ENCODE results near the gene RANBP9. TPM values are rescaled to one million over a fixed set of nuclear protein-coding genes. Genes with fewer than 3 reads are reported as not detected.

Gene RANBP9
- total RNA-seq, 1 donor from 2014 or later, result 44.8 TPM

GRCh38 chr6:13660273-13660672, 51.4 kb downstream of the RANBP9 start:
- Histone ChIP-seq H3K27me3 (no peaks in the 10 kb centered on the region), H3K27ac (no peak overlapping the region), H3K4me2 (no peak overlapping the region), H3K36me3 (no peaks in the 10 kb centered on the region), H3K4me1 (peaks cover 7% of the 10 kb centered on the region), H4K20me1 (ENCODE audit: low read depth) (peaks cover 7% of the 10 kb centered on the region), H3K79me2 (ENCODE audit: low read depth) (peaks cover 88% of the 10 kb centered on the region), H3K4me3 (no peak overlapping the region), H2AFZ (replicated peaks) (no peak overlapping the region), H3K9ac (no peak overlapping the region), H3F3A (ENCODE audit: low read depth) (no peaks in the 10 kb centered on the region), H3K9me3 (ENCODE audit: low read depth) (no peaks in the 10 kb centered on the region)
- no peaks in the 10 kb centered on the region for H3K27me3 Mint-ChIP-seq (ENCODE audit: insufficient read depth, low read depth)
- H3K4me3 Mint-ChIP-seq, result no peak overlapping the region
- DNase-seq (ENCODE audit: low spot score), result no peak
- no peak for TF ChIP-seq CTCF (IDR thresholded peaks at IDR 0.05)
- TF ChIP-seq EZH2 (IDR thresholded peaks at IDR 0.05), result no peak
- TF ChIP-seq EZH2phosphoT487 (IDR thresholded peaks at IDR 0.05), result no peak
- peaks cover 10% of the 10 kb centered on the region for H3K36me3 Mint-ChIP-seq
- H3K4me1 Mint-ChIP-seq, result no peaks in the 10 kb centered on the region
- H3K27ac Mint-ChIP-seq, result no peak overlapping the region
- H3K9me3 Mint-ChIP-seq, result peaks cover 17% of the 10 kb centered on the region

DNA sequence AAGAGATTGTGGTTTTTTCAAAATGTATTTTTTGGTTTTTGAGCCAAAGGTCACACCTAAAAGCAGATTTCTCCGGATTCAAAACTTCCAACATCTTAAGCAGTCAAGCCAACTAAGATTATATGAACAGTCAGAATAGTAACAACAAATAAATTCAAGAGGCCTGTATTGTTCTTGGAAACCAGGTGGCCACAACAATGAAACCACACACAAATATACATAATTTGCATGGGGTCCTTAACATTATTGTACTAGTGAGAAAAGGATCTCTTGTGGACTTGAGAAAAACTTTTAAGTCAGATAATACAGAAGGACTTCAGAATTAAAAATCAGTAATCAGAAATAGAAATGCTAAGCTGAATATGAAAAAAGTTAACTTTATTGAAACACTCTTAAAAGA, 55.9 kb downstream of the RANBP9 start:
- no peak overlapping the region for H3K27ac ChIP-seq
- TF ChIP-seq CTCF (IDR thresholded peaks at IDR 0.05) (no peak), EZH2 (IDR thresholded peaks at IDR 0.05) (no peak), EZH2phosphoT487 (IDR thresholded peaks at IDR 0.05) (no peak)
- no peak overlapping the region for H3K4me3 ChIP-seq
- no peak overlapping the region for H3K9ac ChIP-seq
- no peaks in the 10 kb centered on the region for H3K36me3 ChIP-seq
- H3K4me1 ChIP-seq, result no peaks in the 10 kb centered on the region
- no peak overlapping the region for H3K4me2 ChIP-seq
- peaks cover 42% of the 10 kb centered on the region for H3K79me2 ChIP-seq (ENCODE audit: low read depth)
- H2AFZ ChIP-seq (replicated peaks), result no peak overlapping the region
- H3F3A ChIP-seq (ENCODE audit: low read depth), result no peaks in the 10 kb centered on the region
- Mint-ChIP-seq H3K4me3 (no peak overlapping the region), H3K27me3 (ENCODE audit: insufficient read depth, low read depth) (peaks cover 2% of the 10 kb centered on the region), H3K9me3 (no peaks in the 10 kb centered on the region), H3K27ac (no peak overlapping the region), H3K4me1 (no peaks in the 10 kb centered on the region), H3K36me3 (peaks cover 4% of the 10 kb centered on the region)
- H3K9me3 ChIP-seq (ENCODE audit: low read depth), result no peaks in the 10 kb centered on the region
- DNase-seq (ENCODE audit: low spot score), result no peak
- H3K27me3 ChIP-seq, result no peaks in the 10 kb centered on the region
- H4K20me1 ChIP-seq (ENCODE audit: low read depth), result peaks cover 2% of the 10 kb centered on the region

DNA sequence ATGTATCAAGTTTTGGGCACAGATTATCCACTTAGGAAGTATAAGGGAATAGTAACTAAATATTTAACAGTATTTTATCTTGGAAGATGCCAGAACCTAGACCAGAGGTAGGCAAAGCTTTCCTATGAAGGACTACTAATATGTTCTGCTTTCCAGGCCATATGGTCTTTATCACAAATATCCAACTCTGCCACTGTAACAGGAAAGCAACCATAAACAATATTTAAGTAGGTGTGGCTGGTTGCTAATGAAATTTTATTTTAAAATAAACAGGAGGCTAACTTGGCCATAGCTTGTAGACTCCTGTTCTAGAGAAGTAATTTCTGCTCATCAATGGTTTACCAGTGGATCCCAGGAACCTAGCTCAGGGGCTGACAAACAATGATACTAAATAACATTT, 57.1 kb downstream of the RANBP9 start:
- no peak for DNase-seq (ENCODE audit: low spot score)
- Mint-ChIP-seq H3K27me3 (ENCODE audit: insufficient read depth, low read depth) (peaks cover 2% of the 10 kb centered on the region), H3K4me3 (no peak overlapping the region), H3K4me1 (no peaks in the 10 kb centered on the region), H3K27ac (no peak overlapping the region), H3K36me3 (peaks cover 4% of the 10 kb centered on the region), H3K9me3 (no peaks in the 10 kb centered on the region)
- Histone ChIP-seq H2AFZ (replicated peaks) (no peak overlapping the region), H3K4me2 (no peak overlapping the region), H3K9ac (no peak overlapping the region), H3K36me3 (no peaks in the 10 kb centered on the region), H3F3A (ENCODE audit: low read depth) (no peaks in the 10 kb centered on the region), H3K9me3 (ENCODE audit: low read depth) (no peaks in the 10 kb centered on the region), H4K20me1 (ENCODE audit: low read depth) (peaks cover 3% of the 10 kb centered on the region), H3K27me3 (no peaks in the 10 kb centered on the region), H3K27ac (no peak overlapping the region), H3K4me1 (no peaks in the 10 kb centered on the region), H3K79me2 (ENCODE audit: low read depth) (peaks cover 30% of the 10 kb centered on the region), H3K4me3 (no peak overlapping the region)
- TF ChIP-seq EZH2phosphoT487 (IDR thresholded peaks at IDR 0.05) (no peak), EZH2 (IDR thresholded peaks at IDR 0.05) (no peak), CTCF (IDR thresholded peaks at IDR 0.05) (no peak)

Data from neural progenitor cell (in vitro differentiated cells).